K562 (cell line): ENCODE results near the gene PADI4.

Source experiments
- BACH1 ChIP-seq: fragments of 200-800 bp; sonication (Bioruptor generic); IDR thresholded peaks from 2 replicates; pipeline ENCODE4 v1.6.1; 2016; ENCODE audit warnings: missing genetic modification characterization, missing compliant biosample characterization
- CAMTA2 ChIP-seq: fragments of 250-450 bp; sonication (Bioruptor Pico); conservative IDR thresholded peaks from 2 replicates; pipeline ENCODE4 v1.5.1; 2022
- DNMT1 ChIP-seq: fragments of 450-650 bp; IDR thresholded peaks from 2 replicates; pipeline ENCODE4 v1.6.1; 2016; ENCODE audit warnings: antibody characterized with exemption, mild to moderate bottlenecking
- PURB ChIP-seq: sonication (generic); formaldehyde crosslinking; IDR thresholded peaks from 2 replicates; pipeline ENCODE4 v1.9.0; 2021; ENCODE audit warnings: low read depth, mild to moderate bottlenecking, missing genetic modification reagents
- ZNF274 ChIP-seq: IDR thresholded peaks from 2 replicates; pipeline ENCODE4 v1.6.1; 2011; ENCODE audit warnings: low read depth, mild to moderate bottlenecking, low read length, moderate library complexity, borderline replicate concordance
- TF ChIP-seq, protein P1 (sequence below), 3 experiments: IDR thresholded peaks in 2 of 3; conservative IDR thresholded peaks in 1 of 3; 2 replicates each; pipeline ENCODE4 v1.5.1; 2011 to 2012; ENCODE audit warnings: low read length in 3 of 3, mild to moderate bottlenecking in 3 of 3, control low read depth in 2 of 3, improper control_type of control experiment in 1 of 3, inconsistent platforms in 1 of 3, low read depth in 1 of 3, mixed read lengths in 1 of 3, moderate library complexity in 1 of 3; ENCODE audit not compliant: insufficient read depth in 2 of 3

GRCh38 chr1:17272646-17273045 is 35.4 kb upstream of the PADI4 start:
- TF ChIP-seq BACH1 (tag) (no peak), PURB (CRISPR knock-in tag) (no peak), DNMT1 (no peak), ZNF274 (no peak), CAMTA2 (CRISPR knock-in tag) (no peak)
- TF ChIP-seq, protein P1, sequence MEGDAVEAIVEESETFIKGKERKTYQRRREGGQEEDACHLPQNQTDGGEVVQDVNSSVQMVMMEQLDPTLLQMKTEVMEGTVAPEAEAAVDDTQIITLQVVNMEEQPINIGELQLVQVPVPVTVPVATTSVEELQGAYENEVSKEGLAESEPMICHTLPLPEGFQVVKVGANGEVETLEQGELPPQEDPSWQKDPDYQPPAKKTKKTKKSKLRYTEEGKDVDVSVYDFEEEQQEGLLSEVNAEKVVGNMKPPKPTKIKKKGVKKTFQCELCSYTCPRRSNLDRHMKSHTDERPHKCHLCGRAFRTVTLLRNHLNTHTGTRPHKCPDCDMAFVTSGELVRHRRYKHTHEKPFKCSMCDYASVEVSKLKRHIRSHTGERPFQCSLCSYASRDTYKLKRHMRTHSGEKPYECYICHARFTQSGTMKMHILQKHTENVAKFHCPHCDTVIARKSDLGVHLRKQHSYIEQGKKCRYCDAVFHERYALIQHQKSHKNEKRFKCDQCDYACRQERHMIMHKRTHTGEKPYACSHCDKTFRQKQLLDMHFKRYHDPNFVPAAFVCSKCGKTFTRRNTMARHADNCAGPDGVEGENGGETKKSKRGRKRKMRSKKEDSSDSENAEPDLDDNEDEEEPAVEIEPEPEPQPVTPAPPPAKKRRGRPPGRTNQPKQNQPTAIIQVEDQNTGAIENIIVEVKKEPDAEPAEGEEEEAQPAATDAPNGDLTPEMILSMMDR (IDR thresholded peaks at IDR 0.05 in 2 of 3, conservative IDR thresholded peaks at IDR 0.05 in 1 of 3; ENCODE audit: insufficient read depth in 2 of 3, low read depth in 1 of 3, low read length in 3 of 3): no peak
